22Rv1 (cell line): Measurements from ENCODE around the gene CXCL1.

Experiments
- CTCF ChIP-seq: fragments of 450-650 bp; IDR thresholded peaks from 2 replicates; pipeline ENCODE4 v1.5.1; 2017; ENCODE audit warnings: mild to moderate bottlenecking
- ZFX ChIP-seq: fragments of 450-650 bp; IDR thresholded peaks from 2 replicates; pipeline ENCODE4 v1.6.1; 2017; ENCODE audit warnings: antibody characterized with exemption, borderline replicate concordance

GRCh38 chr4:73842696-73843095 is 26.5 kb upstream of the CXCL1 start:
- TF ChIP-seq CTCF (no peak), ZFX (no peak)
